Natural killer cell (primary cell): ENCODE measurements around the gene DYSF. TPM values are rescaled to one million over a fixed set of nuclear protein-coding genes. Genes with fewer than 3 reads are reported as not detected.

Experiments
- ATAC-seq, 3 donors: fragments of 150-1000 bp in 2 of 3; fragments of 200-7000 bp in 1 of 3; cut with Tn5 transposase; 1 replicate in 1 of 3; 2 replicates in 2 of 3; pipeline ENCODE4 v1.10.0; 2021; ENCODE audit warnings: mild to moderate bottlenecking in 2 of 3, moderate library complexity in 2 of 3
- DNase-seq, 2 donors: peaks; one replicate each; pipeline versions ENCODE4 v3.0.0 to v3.0.0-alpha.2; 2013 to 2021; ENCODE audit warnings: mixed read lengths in 1 of 2
- H3K27ac ChIP-seq: one replicate; pipeline ENCODE4 v1.5.1; 2013; ENCODE audit warnings: mild to moderate bottlenecking, low read length
- H3K27me3 ChIP-seq: one replicate; pipeline ENCODE4 v1.6.1; 2013; ENCODE audit warnings: low read length; ENCODE audit not compliant: control insufficient read depth, insufficient read depth
- H3K36me3 ChIP-seq: one replicate; pipeline ENCODE4 v1.6.1; 2013; ENCODE audit warnings: low read length; ENCODE audit not compliant: control insufficient read depth, insufficient read depth
- H3K4me1 ChIP-seq: one replicate; pipeline ENCODE4 v1.6.1; 2013; ENCODE audit warnings: low read length; ENCODE audit not compliant: control insufficient read depth, insufficient read depth
- H3K4me3 ChIP-seq: one replicate; pipeline ENCODE4 v1.5.1; 2013; ENCODE audit warnings: low read length
- H3K9me3 ChIP-seq: one replicate; pipeline ENCODE4 v1.6.1; 2013; ENCODE audit warnings: low read length; ENCODE audit not compliant: control insufficient read depth, insufficient read depth
- H3K27ac Mint-ChIP-seq, 2 donors: one replicate each; pipeline ENCODE4 v1.8.0; 2022; ENCODE audit warnings: mild to moderate bottlenecking in 2 of 2, mixed read lengths in 2 of 2, moderate library complexity in 1 of 2
- H3K27me3 Mint-ChIP-seq, 2 donors: one replicate each; pipeline ENCODE4 v1.8.0; 2022; ENCODE audit warnings: low read depth in 2 of 2, mixed read lengths in 2 of 2
- H3K36me3 Mint-ChIP-seq: one replicate; pipeline ENCODE4 v1.8.0; 2022; ENCODE audit warnings: mixed read lengths
- H3K4me1 Mint-ChIP-seq, 2 donors: one replicate each; pipeline ENCODE4 v1.8.0; 2022; ENCODE audit warnings: mixed read lengths in 2 of 2
- H3K4me3 Mint-ChIP-seq: one replicate; pipeline ENCODE4 v1.8.0; 2022; ENCODE audit warnings: mild to moderate bottlenecking, moderate library complexity, mixed read lengths
- H3K9me3 Mint-ChIP-seq, 2 donors: one replicate each; pipeline ENCODE4 v1.8.0; 2022; ENCODE audit warnings: mixed read lengths in 2 of 2
- CTCF ChIP-seq: fragments of 200-600 bp; IDR thresholded peaks from one replicate; pipeline ENCODE4 v1.8.0; 2022; ENCODE audit warnings: antibody characterized with exemption
- WGBS: methylation state at CpG from one replicate; pipeline ENCODE4 v1.1.7; 2013; ENCODE audit warnings: missing lambda C conversion rate; ENCODE audit not compliant: insufficient coverage; 5-methylcytosine and 5-hydroxymethylcytosine counted together
- intact Hi-C: fragments of 100-400 bp; cut with micrococcal nuclease; formaldehyde crosslinking; loops from one replicate; pipeline ENCODE4 v1.14.2; 2022
- total RNA-seq, 4 donors: library from RNA; stranded (reverse); fragments of 120-200 nt in 1 of 4; gene quantifications; one replicate each; pipeline versions ENCODE4 v1.2.3 to v1.2.4, GENCODE V29; 2013 to 2022

DYSF gene
- total RNA-seq, 3 donors from 2014 or later (not counting 1 experiment from before 2014, with no cell fraction given): 11.4 to 19.5 (median 12.4) TPM

DNA sequence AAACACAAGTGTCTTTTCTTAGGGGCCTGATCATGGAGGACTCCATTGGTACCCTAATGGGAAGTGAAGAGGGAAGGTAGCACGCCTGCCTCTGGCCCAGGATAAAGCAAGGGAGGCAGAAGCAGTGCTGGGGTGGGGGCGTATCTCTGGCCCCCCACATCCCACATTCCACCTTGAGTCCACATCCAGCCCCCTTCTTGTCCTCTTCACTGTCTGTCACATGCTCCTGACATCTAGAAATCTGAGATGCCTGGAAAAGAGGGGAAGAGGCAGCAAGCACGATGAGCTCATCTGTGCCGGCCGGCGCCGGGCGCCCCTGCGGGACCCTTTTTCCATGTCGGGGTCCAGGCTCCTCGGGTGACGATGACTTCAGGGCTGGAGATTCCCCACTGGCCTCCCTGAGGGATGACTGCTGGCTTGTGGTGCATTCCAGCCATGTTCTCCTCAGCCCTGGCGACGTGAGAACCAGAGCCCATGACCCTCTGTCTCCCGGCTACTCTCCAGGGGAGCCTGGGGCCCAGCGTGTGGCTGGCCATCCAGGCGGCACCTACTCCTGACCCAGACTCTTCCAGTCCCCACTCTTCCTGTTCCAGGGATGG lies 277.5 kb downstream of the DYSF start:
- peaks cover 0 to 7% of the 10 kb centered on the region in 2 donors for H3K27me3 Mint-ChIP-seq
- Histone ChIP-seq H3K27ac (no peak overlapping the region), H3K36me3 (no peaks in the 10 kb centered on the region), H3K4me3 (no peak overlapping the region), H3K4me1 (no peaks in the 10 kb centered on the region), H3K9me3 (no peaks in the 10 kb centered on the region), H3K27me3 (no peaks in the 10 kb centered on the region)
- no peak overlapping the region for H3K27ac Mint-ChIP-seq
- intact Hi-C loops: no loop called here
- no peaks in the 10 kb centered on the region for H3K36me3 Mint-ChIP-seq
- WGBS: 91% methylated on average over 16 of the region's 17 CpGs
- H3K4me3 Mint-ChIP-seq: no peak overlapping the region
- no peak for TF ChIP-seq CTCF
- no peaks in the 10 kb centered on the region for H3K4me1 Mint-ChIP-seq
- DNase-seq (no peak), ATAC-seq (no peak)
- H3K9me3 Mint-ChIP-seq: peaks cover 0 to 2% of the 10 kb centered on the region in 2 donors

- DNase-seq: no peak
- no peak for TF ChIP-seq CTCF
- H3K4me1 Mint-ChIP-seq: no peaks in the 10 kb centered on the region
- H3K4me3 ChIP-seq: no peak overlapping the region
- H3K9me3 ChIP-seq: no peaks in the 10 kb centered on the region
- no peak overlapping the region for H3K27ac Mint-ChIP-seq
- H3K27me3 Mint-ChIP-seq: peaks cover 0 to 12% of the 10 kb centered on the region in 2 donors
- H3K4me3 Mint-ChIP-seq: no peak overlapping the region
- H3K27ac ChIP-seq: no peak overlapping the region
- no peaks in the 10 kb centered on the region for H3K27me3 ChIP-seq
- H3K9me3 Mint-ChIP-seq: peaks cover 0 to 2% of the 10 kb centered on the region in 2 donors
- no peaks in the 10 kb centered on the region for H3K36me3 Mint-ChIP-seq
- intact Hi-C loops: no loop called here
- no peak for ATAC-seq
- no peaks in the 10 kb centered on the region for H3K4me1 ChIP-seq
- no peaks in the 10 kb centered on the region for H3K36me3 ChIP-seq
Observed at GRCh38 chr2:71734620-71735019, 281.3 kb downstream of the DYSF start.

GRCh38 chr2:71735676-71736075 lies 282.3 kb downstream of the DYSF start:
- 100% methylated on average over 1 of the region's 1 CpG for WGBS
- H3K36me3 Mint-ChIP-seq: no peaks in the 10 kb centered on the region

More at GRCh38 chr2:71735676-71736075, 282.3 kb downstream of the DYSF start:
- ATAC-seq (no peak), DNase-seq (no peak)
- H3K27ac ChIP-seq: no peak overlapping the region
- Mint-ChIP-seq H3K27me3 (peaks cover 4 to 12% of the 10 kb centered on the region in 2 donors), H3K4me3 (no peak overlapping the region), H3K27ac (no peak overlapping the region), H3K9me3 (peaks cover 0 to 2% of the 10 kb centered on the region in 2 donors), H3K4me1 (no peaks in the 10 kb centered on the region)
- H3K27me3 ChIP-seq: no peaks in the 10 kb centered on the region
- H3K4me1 ChIP-seq: no peaks in the 10 kb centered on the region
- no peaks in the 10 kb centered on the region for H3K9me3 ChIP-seq
- intact Hi-C loops: no loop called here
- no peaks in the 10 kb centered on the region for H3K36me3 ChIP-seq
- TF ChIP-seq CTCF: no peak
- H3K4me3 ChIP-seq: no peak overlapping the region

Other genes with a start within 250 kb of the DYSF start
- 1 to 10 TPM; 1.9 to 3.4 (median 3.2) TPM for gene PAIP2B, start 226.5 kb upstream of the DYSF start, total RNA-seq
- gene ZNF638, start 121.8 kb upstream of the DYSF start, total RNA-seq: 100 to 1,000 TPM; 104 to 126 (median 113) TPM